BLaER1 treated with 17β-estradiol and CSF1 and Interleukin-3, amounts not matched to agents 10 nM and 100 nM (cell line): ENCODE results near the gene DGKB.
A peak's percentile ranks its signal among the peaks of the same experiment; 100 is the strongest.

Experiments used
- H3K27ac ChIP-seq, 11 experiments: shearing (Covaris generic); formaldehyde crosslinking; 2 replicates each; pipeline ENCODE4 v1.8.1; 2022
- H3K27me3 ChIP-seq, 11 experiments: shearing (Covaris generic); formaldehyde crosslinking; 2 replicates each; pipeline ENCODE4 v1.8.1; 2022
- H3K36me3 ChIP-seq, 11 experiments: shearing (Covaris generic); formaldehyde crosslinking; 2 replicates each; pipeline ENCODE4 v1.8.1; 2022
- H3K4me1 ChIP-seq, 10 experiments: shearing (Covaris generic); formaldehyde crosslinking; 2 replicates each; pipeline ENCODE4 v1.8.1; 2022
- H3K4me2 ChIP-seq, 11 experiments: shearing (Covaris generic); formaldehyde crosslinking; 2 replicates each; pipeline ENCODE4 v1.8.1; 2022
- H3K4me3 ChIP-seq, 10 experiments: shearing (Covaris generic); formaldehyde crosslinking; 2 replicates each; pipeline ENCODE4 v1.8.1; 2022
- H3K9ac ChIP-seq, 11 experiments: shearing (Covaris generic); formaldehyde crosslinking; 2 replicates each; pipeline ENCODE4 v1.8.1; 2022
- H3K9me3 ChIP-seq, 11 experiments: shearing (Covaris generic); formaldehyde crosslinking; replicated peaks in 1 of 11; 2 replicates each; pipeline ENCODE4 v1.8.1; 2022
- H4K20me1 ChIP-seq, 11 experiments: shearing (Covaris generic); formaldehyde crosslinking; 2 replicates each; pipeline ENCODE4 v1.8.1; 2022
- Cebpa-rat ChIP-seq, 11 experiments: shearing (Covaris generic); IDR thresholded peaks; 2 replicates each; pipeline ENCODE4 v1.8.1; 2022

DGKB gene

GRCh38 chr7:14374336-14374735, 528.2 kb downstream of the DGKB start:
- Histone ChIP-seq H3K4me1 (peaks cover 6 to 36% (median 29%) of the 10 kb centered on the region in 10 experiments; a peak in 16 of 20 replicates), H3K27me3 (no peaks in the 10 kb centered on the region), H3K4me2 (peak overlapping the region in 3 of 11 experiments; percentile 8 to 25 (median 14); a peak in 3 of 22 replicates), H3K9ac (no peak overlapping the region), H3K36me3 (no peaks in the 10 kb centered on the region), H4K20me1 (no peaks in the 10 kb centered on the region), H3K27ac (no peak overlapping the region), H3K9me3 (no peaks in the 10 kb centered on the region), H3K4me3 (no peak overlapping the region)
- no peak for TF ChIP-seq Cebpa-rat (IDR thresholded peaks at IDR 0.05)

- no peak for TF ChIP-seq Cebpa-rat (IDR thresholded peaks at IDR 0.05)
- Histone ChIP-seq H3K27me3 (no peaks in the 10 kb centered on the region), H3K4me2 (no peak overlapping the region)
Observed at GRCh38 chr7:14368285-14368684, 534.3 kb downstream of the DGKB start.

GRCh38 chr7:14351167-14351566, 551.4 kb downstream of the DGKB start:
- no peaks in the 10 kb centered on the region for H3K27me3 ChIP-seq
- no peak overlapping the region for H3K4me3 ChIP-seq
- no peak overlapping the region for H3K27ac ChIP-seq
- H4K20me1 ChIP-seq, result no peaks in the 10 kb centered on the region
- H3K4me1 ChIP-seq, result no peaks in the 10 kb centered on the region
- no peak overlapping the region for H3K9ac ChIP-seq
- no peaks in the 10 kb centered on the region for H3K36me3 ChIP-seq
- no peak for TF ChIP-seq Cebpa-rat (IDR thresholded peaks at IDR 0.05)
- H3K9me3 ChIP-seq, result no peaks in the 10 kb centered on the region
- no peak overlapping the region for H3K4me2 ChIP-seq

More at GRCh38 chr7:14368285-14368684, 534.3 kb downstream of the DGKB start:
- no peaks in the 10 kb centered on the region for H3K9me3 ChIP-seq
- no peak overlapping the region for H3K27ac ChIP-seq
- no peak overlapping the region for H3K4me3 ChIP-seq
- H4K20me1 ChIP-seq, result no peaks in the 10 kb centered on the region
- H3K9ac ChIP-seq, result no peak overlapping the region
- no peaks in the 10 kb centered on the region for H3K36me3 ChIP-seq
- no peaks in the 10 kb centered on the region for H3K4me1 ChIP-seq

- no peak overlapping the region for H3K9ac ChIP-seq
- no peaks in the 10 kb centered on the region for H3K27me3 ChIP-seq
- H3K27ac ChIP-seq, result no peak overlapping the region
- H3K4me2 ChIP-seq, result no peak overlapping the region
- H4K20me1 ChIP-seq, result no peaks in the 10 kb centered on the region
- no peaks in the 10 kb centered on the region for H3K4me1 ChIP-seq
- no peak overlapping the region for H3K4me3 ChIP-seq
- TF ChIP-seq Cebpa-rat (IDR thresholded peaks at IDR 0.05), result no peak
- H3K36me3 ChIP-seq, result no peaks in the 10 kb centered on the region
- no peaks in the 10 kb centered on the region for H3K9me3 ChIP-seq
Observed at GRCh38 chr7:14341200-14341775, 561.3 kb downstream of the DGKB start.

GRCh38 chr7:14340393-14341074, 562.0 kb downstream of the DGKB start:
- H3K4me2 ChIP-seq, result no peak overlapping the region
- H3K36me3 ChIP-seq, result no peaks in the 10 kb centered on the region
- no peak overlapping the region for H3K4me3 ChIP-seq
- peaks cover 0 to 4% (median 0%) of the 10 kb centered on the region in 10 experiments; a peak in 1 of 20 replicates for H3K4me1 ChIP-seq
- no peak overlapping the region for H3K27ac ChIP-seq
- no peaks in the 10 kb centered on the region for H3K9me3 ChIP-seq
- no peaks in the 10 kb centered on the region for H4K20me1 ChIP-seq
- no peak overlapping the region for H3K9ac ChIP-seq
- no peaks in the 10 kb centered on the region for H3K27me3 ChIP-seq
- no peak for TF ChIP-seq Cebpa-rat (IDR thresholded peaks at IDR 0.05)

- TF ChIP-seq Cebpa-rat (IDR thresholded peaks at IDR 0.05), result no peak
- H3K4me3 ChIP-seq, result no peak overlapping the region
- H3K27ac ChIP-seq, result no peak overlapping the region
- H3K9ac ChIP-seq, result no peak overlapping the region
- H3K4me2 ChIP-seq, result no peak overlapping the region
- H3K9me3 ChIP-seq, result no peaks in the 10 kb centered on the region
- no peaks in the 10 kb centered on the region for H4K20me1 ChIP-seq
- H3K36me3 ChIP-seq, result no peaks in the 10 kb centered on the region
- no peaks in the 10 kb centered on the region for H3K27me3 ChIP-seq
- peaks cover 0 to 4% (median 0%) of the 10 kb centered on the region in 10 experiments; a peak in 1 of 20 replicates for H3K4me1 ChIP-seq
Observed at GRCh38 chr7:14339861-14340260, 562.7 kb downstream of the DGKB start.

- Histone ChIP-seq H3K4me3 (no peak overlapping the region), H3K4me1 (peaks cover 0 to 4% (median 0%) of the 10 kb centered on the region in 10 experiments; a peak in 1 of 20 replicates), H3K27ac (no peak overlapping the region), H3K4me2 (no peak overlapping the region), H3K9ac (no peak overlapping the region), H3K36me3 (no peaks in the 10 kb centered on the region), H3K9me3 (no peaks in the 10 kb centered on the region), H3K27me3 (no peaks in the 10 kb centered on the region), H4K20me1 (no peaks in the 10 kb centered on the region)
- TF ChIP-seq Cebpa-rat (IDR thresholded peaks at IDR 0.05), result no peak
Observed at GRCh38 chr7:14336256-14336655, 566.3 kb downstream of the DGKB start.

GRCh38 chr7:14332155-14332554, 570.4 kb downstream of the DGKB start:
- peaks cover 0 to 4% (median 0%) of the 10 kb centered on the region in 10 experiments; a peak in 1 of 20 replicates for H3K4me1 ChIP-seq
- no peaks in the 10 kb centered on the region for H3K36me3 ChIP-seq
- no peak for TF ChIP-seq Cebpa-rat (IDR thresholded peaks at IDR 0.05)
- no peaks in the 10 kb centered on the region for H4K20me1 ChIP-seq
- no peak overlapping the region for H3K4me3 ChIP-seq
- H3K27me3 ChIP-seq, result no peaks in the 10 kb centered on the region
- no peak overlapping the region for H3K4me2 ChIP-seq
- no peaks in the 10 kb centered on the region for H3K9me3 ChIP-seq
- no peak overlapping the region for H3K27ac ChIP-seq
- no peak overlapping the region for H3K9ac ChIP-seq

GRCh38 chr7:14324767-14325166, 577.8 kb downstream of the DGKB start:
- Histone ChIP-seq H3K4me1 (no peaks in the 10 kb centered on the region), H3K4me2 (no peak overlapping the region), H3K9ac (no peak overlapping the region), H3K27ac (no peak overlapping the region), H3K4me3 (no peak overlapping the region), H3K9me3 (peaks cover 0 to 8% (median 0%) of the 10 kb centered on the region in 11 experiments; a peak in 5 of 22 replicates), H3K36me3 (no peaks in the 10 kb centered on the region), H3K27me3 (no peaks in the 10 kb centered on the region), H4K20me1 (no peaks in the 10 kb centered on the region)
- no peak for TF ChIP-seq Cebpa-rat (IDR thresholded peaks at IDR 0.05)

GRCh38 chr7:14322724-14323123, 579.8 kb downstream of the DGKB start:
- peaks cover 0 to 8% (median 0%) of the 10 kb centered on the region in 11 experiments; a peak in 5 of 22 replicates for H3K9me3 ChIP-seq
- no peaks in the 10 kb centered on the region for H3K27me3 ChIP-seq
- no peak overlapping the region for H3K27ac ChIP-seq
- H3K4me2 ChIP-seq, result no peak overlapping the region
- no peaks in the 10 kb centered on the region for H3K36me3 ChIP-seq
- H3K4me3 ChIP-seq, result no peak overlapping the region
- no peak overlapping the region for H3K9ac ChIP-seq
- no peaks in the 10 kb centered on the region for H3K4me1 ChIP-seq
- no peaks in the 10 kb centered on the region for H4K20me1 ChIP-seq
- no peak for TF ChIP-seq Cebpa-rat (IDR thresholded peaks at IDR 0.05)
